CD8-positive, alpha-beta memory T cell (primary cell): ENCODE measurements around the gene ZNF362. TPM values are rescaled to one million over a fixed set of nuclear protein-coding genes. Genes with fewer than 3 reads are reported as not detected.
"Not testable (repeated sequence)": the region's sequence is repeated elsewhere in the genome, so short reads cannot be mapped to it uniquely, and the experiment has no call there.

ENCODE experiments used
- CTCF ChIA-PET: fragments of 350-600 bp; sonication (Branson Sonifier 250); formaldehyde crosslinking; loops from one replicate; lab custom pipeline; 2021; ENCODE audit warnings: antibody characterized with exemption; lab: Charles Lee
- POLR2A ChIA-PET: fragments of 350-600 bp; sonication (Branson Sonifier 250); formaldehyde crosslinking; loops from one replicate; lab custom pipeline; 2021; ENCODE audit warnings: antibody characterized with exemption; lab: Charles Lee
- DNase-seq, 5 donors: peaks; one replicate each; pipeline versions ENCODE4 v3.0.0 to v3.0.0-alpha.2; 2020 to 2022; ENCODE audit warnings: mixed read lengths in 1 of 5
- H3K27ac ChIP-seq: one replicate; pipeline ENCODE4 v1.7.0; 2013; ENCODE audit warnings: low read depth, mild to moderate bottlenecking, low read length, moderate library complexity
- H3K27me3 ChIP-seq: 2 replicates; pipeline ENCODE4 v1.7.0; 2013; ENCODE audit warnings: low read length, mild to moderate bottlenecking; ENCODE audit not compliant: insufficient read depth, poor library complexity, severe bottlenecking
- H3K36me3 ChIP-seq: 2 replicates; pipeline ENCODE4 v1.7.0; 2013; ENCODE audit warnings: mild to moderate bottlenecking, low read length, moderate library complexity; ENCODE audit not compliant: insufficient read depth
- H3K4me1 ChIP-seq: 2 replicates; pipeline ENCODE4 v1.7.0; 2013; ENCODE audit warnings: mild to moderate bottlenecking, low read length, moderate library complexity; ENCODE audit not compliant: insufficient read depth
- H3K4me3 ChIP-seq: 2 replicates; pipeline ENCODE4 v1.7.0; 2013; ENCODE audit warnings: mild to moderate bottlenecking, low read length
- H3K9me3 ChIP-seq: 2 replicates; pipeline ENCODE4 v1.7.0; 2013; ENCODE audit warnings: mild to moderate bottlenecking, low read length
- H3K27ac Mint-ChIP-seq, 8 donors: one replicate each; pipeline ENCODE4 v1.8.0; 2020 to 2021; ENCODE audit warnings: mixed read lengths in 8 of 8, mild to moderate bottlenecking in 6 of 8, inconsistent platforms in 3 of 8, moderate library complexity in 3 of 8
- H3K27me3 Mint-ChIP-seq, 2 donors: one replicate each; pipeline ENCODE4 v1.8.0; 2020 to 2021; ENCODE audit warnings: mixed read lengths in 2 of 2, mild to moderate bottlenecking in 1 of 2, moderate library complexity in 1 of 2
- H3K36me3 Mint-ChIP-seq, 3 donors: one replicate each; pipeline ENCODE4 v1.8.0; 2020 to 2021; ENCODE audit warnings: mixed read lengths in 3 of 3, inconsistent platforms in 1 of 3, mild to moderate bottlenecking in 1 of 3
- H3K4me1 Mint-ChIP-seq, 3 donors: one replicate each; pipeline ENCODE4 v1.8.0; 2020 to 2021; ENCODE audit warnings: mixed read lengths in 3 of 3, inconsistent platforms in 1 of 3, mild to moderate bottlenecking in 1 of 3
- H3K4me3 Mint-ChIP-seq, 7 donors: one replicate each; pipeline ENCODE4 v1.8.0; 2020 to 2021; ENCODE audit warnings: mixed read lengths in 7 of 7, mild to moderate bottlenecking in 6 of 7, moderate library complexity in 4 of 7, inconsistent platforms in 2 of 7
- H3K9me3 Mint-ChIP-seq, 5 donors: one replicate each; pipeline ENCODE4 v1.8.0; 2020 to 2022; ENCODE audit warnings: mixed read lengths in 5 of 5, mild to moderate bottlenecking in 3 of 5, moderate library complexity in 2 of 5, inconsistent platforms in 1 of 5
- polyA plus RNA-seq: library from polyadenylated mRNA; unstranded; fragments of 300-500 nt; fragmentation: Illumina TruSeq; gene quantifications from one replicate; pipeline ENCODE4 v1.2.3, GENCODE V29; 2021
- total RNA-seq, 2 experiments: library from RNA; stranded (reverse); gene quantifications; one replicate each; pipeline ENCODE4 v1.2.3, GENCODE V29; 2021

The ZNF362 gene
- total and polyA plus RNA-seq, 3 experiments from 2014 or later, result 8.5 to 26.4 (median 9.9) TPM

DNA sequence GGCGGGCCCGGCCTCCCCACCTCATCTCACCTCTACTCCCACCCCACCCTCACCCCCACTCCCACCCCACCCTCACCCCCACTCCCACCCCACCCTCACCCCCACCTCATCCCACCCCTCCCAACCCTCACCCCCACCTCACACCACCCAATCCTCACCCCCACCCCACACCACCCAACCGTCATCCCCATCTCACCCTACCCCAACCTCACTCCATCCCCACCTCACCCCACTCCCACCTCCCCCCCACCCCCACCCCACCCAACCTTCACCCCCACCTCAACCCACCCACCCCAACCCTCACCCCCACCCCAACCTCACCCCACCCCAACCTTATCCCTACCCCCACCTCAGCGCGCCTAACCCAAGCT lies 51.2 kb downstream of the ZNF362 start:
- ChIA-PET POLR2A (no interaction called here), CTCF (interaction anchor here (1.3 to 2.0 kb wide), 2 partner anchors 10 to 12 kb away, joined by 6 read pairs; no protein-coding TSS in a partner anchor)
- Mint-ChIP-seq H3K27ac (peak overlapping the region in 1 of 8 donors; percentile 55), H3K27me3 (peaks cover 9 to 12% of the 10 kb centered on the region in 2 donors), H3K4me3 (no peak overlapping the region), H3K36me3 (peaks cover 0 to 10% (median 0%) of the 10 kb centered on the region in 3 donors), H3K9me3 (no peaks in the 10 kb centered on the region), H3K4me1 (peaks cover 8 to 10% (median 9%) of the 10 kb centered on the region in 3 donors)
- no peaks in the 10 kb centered on the region for H3K9me3 ChIP-seq
- H3K27ac ChIP-seq, result no peak overlapping the region
- peaks cover 4% of the 10 kb centered on the region for H3K4me1 ChIP-seq
- H3K27me3 ChIP-seq, result no peaks in the 10 kb centered on the region
- DNase-seq, result no peak
- no peaks in the 10 kb centered on the region for H3K36me3 ChIP-seq
- no peak overlapping the region for H3K4me3 ChIP-seq

DNA sequence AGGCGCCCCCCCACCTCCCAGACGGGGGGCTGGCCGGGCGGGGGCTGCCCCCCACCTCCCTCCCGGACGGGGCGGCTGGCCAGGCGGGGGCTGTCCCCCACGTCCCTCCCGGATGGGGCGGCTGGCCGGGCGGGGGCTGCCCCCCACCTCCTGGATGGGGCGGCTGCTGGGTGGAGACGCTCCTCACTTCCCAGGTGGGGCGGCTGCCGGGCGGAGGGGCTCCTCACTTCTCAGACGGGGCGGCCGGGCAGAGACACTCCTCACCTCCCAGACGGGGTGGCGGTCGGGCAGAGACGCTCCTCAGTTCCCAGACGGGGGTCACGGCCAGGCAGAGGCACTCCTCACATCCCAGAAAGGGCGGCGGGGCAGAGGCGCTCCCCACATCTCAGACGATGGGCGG lies 53.1 kb downstream of the ZNF362 start:
- peaks cover 9 to 15% of the 10 kb centered on the region in 2 donors for H3K27me3 Mint-ChIP-seq
- H3K27ac ChIP-seq, H3K27ac Mint-ChIP-seq, DNase-seq, H3K36me3 Mint-ChIP-seq, H3K4me3 ChIP-seq, H3K36me3 ChIP-seq, H3K9me3 ChIP-seq, H3K9me3 Mint-ChIP-seq, H3K4me3 Mint-ChIP-seq, POLR2A ChIA-PET, H3K4me1 Mint-ChIP-seq, H3K27me3 ChIP-seq, H3K4me1 ChIP-seq: not testable (repeated sequence)
- CTCF ChIA-PET, result interaction anchor here (2.0 kb wide), 1 partner anchor 12 kb away, joined by 6 read pairs; no protein-coding TSS in a partner anchor

DNA sequence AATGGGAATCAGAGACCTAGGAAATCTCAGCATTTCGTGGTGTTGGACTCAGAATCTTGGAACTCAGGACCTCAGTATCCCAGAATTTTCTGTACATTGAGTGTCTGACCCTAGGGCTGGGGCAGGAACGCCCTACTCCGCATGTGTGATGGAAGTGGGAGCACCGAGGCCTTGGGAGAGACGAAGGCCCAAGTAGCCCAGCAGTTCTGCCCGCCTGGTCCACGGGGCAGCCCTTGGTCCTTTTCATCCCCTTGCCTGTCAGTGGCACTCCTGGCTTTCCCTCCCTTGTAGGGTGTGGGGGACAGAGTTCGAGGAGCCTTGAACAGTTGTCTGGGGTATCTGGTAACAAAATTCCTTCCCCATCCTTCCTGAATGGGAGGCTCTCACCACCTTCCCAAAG lies 54.4 kb downstream of the ZNF362 start:
- H3K27ac ChIP-seq, result no peak overlapping the region
- H3K9me3 ChIP-seq, result no peaks in the 10 kb centered on the region
- H3K36me3 ChIP-seq, result no peaks in the 10 kb centered on the region
- ChIA-PET POLR2A (no interaction called here), CTCF (interaction anchor here (0.5 kb wide), 1 partner anchor 1150 kb away, joined by 3 read pairs; no protein-coding TSS in a partner anchor)
- Mint-ChIP-seq H3K27ac (no peak overlapping the region), H3K36me3 (peaks cover 0 to 6% (median 0%) of the 10 kb centered on the region in 3 donors), H3K9me3 (no peaks in the 10 kb centered on the region), H3K27me3 (peaks cover 9 to 21% of the 10 kb centered on the region in 2 donors), H3K4me1 (peaks cover 0 to 4% (median 0%) of the 10 kb centered on the region in 3 donors), H3K4me3 (no peak overlapping the region)
- H3K4me1 ChIP-seq, result no peaks in the 10 kb centered on the region
- no peak overlapping the region for H3K4me3 ChIP-seq
- H3K27me3 ChIP-seq, result no peaks in the 10 kb centered on the region
- DNase-seq, result no peak

DNA sequence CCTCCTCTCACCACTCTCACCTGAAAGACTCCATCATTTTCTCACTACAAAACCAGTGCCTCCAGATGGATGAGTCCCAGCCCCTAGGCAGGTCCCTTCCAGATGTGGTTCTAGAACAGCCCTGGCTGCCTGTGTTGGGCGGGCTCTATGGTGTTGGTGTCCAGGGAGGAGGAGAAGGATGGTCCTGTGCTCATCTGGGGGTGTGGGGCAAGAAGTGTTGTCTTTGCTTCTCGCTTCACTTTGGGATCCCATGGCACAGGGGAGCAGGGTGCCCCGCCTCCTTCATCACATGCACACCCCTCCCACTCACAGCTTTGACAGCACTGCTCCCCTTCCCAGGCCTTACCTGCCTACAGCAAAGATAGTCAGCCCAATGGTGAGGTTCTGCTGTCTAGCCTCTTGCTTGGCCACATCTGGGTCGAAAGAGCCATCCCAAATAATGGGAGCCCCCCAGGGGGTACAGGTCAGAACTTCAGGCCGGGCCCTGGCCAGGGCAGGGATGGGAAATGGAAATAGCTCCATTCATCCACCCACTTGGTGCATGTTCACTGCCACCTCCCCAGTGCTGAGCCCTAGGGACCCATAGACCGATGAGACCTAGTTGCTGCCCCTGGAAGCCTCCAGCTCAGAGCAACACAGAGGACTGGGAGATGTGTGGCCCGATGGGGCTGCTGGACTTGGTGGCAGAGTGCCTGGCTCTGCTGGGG lies 55.6 kb downstream of the ZNF362 start:
- Histone ChIP-seq H3K36me3 (no peaks in the 10 kb centered on the region), H3K4me3 (no peak overlapping the region), H3K9me3 (no peaks in the 10 kb centered on the region), H3K4me1 (no peaks in the 10 kb centered on the region), H3K27me3 (no peaks in the 10 kb centered on the region), H3K27ac (no peak overlapping the region)
- DNase-seq, result no peak
- Mint-ChIP-seq H3K9me3 (no peaks in the 10 kb centered on the region), H3K4me1 (peaks cover 0 to 3% (median 0%) of the 10 kb centered on the region in 3 donors), H3K4me3 (no peak overlapping the region), H3K27me3 (peaks cover 9 to 17% of the 10 kb centered on the region in 2 donors), H3K36me3 (peaks cover 0 to 6% (median 0%) of the 10 kb centered on the region in 3 donors), H3K27ac (no peak overlapping the region)
- ChIA-PET CTCF (interaction anchor here (3.2 kb wide), 1 partner anchor 16 kb away, joined by 11 read pairs; no protein-coding TSS in a partner anchor), POLR2A (no interaction called here)

DNA sequence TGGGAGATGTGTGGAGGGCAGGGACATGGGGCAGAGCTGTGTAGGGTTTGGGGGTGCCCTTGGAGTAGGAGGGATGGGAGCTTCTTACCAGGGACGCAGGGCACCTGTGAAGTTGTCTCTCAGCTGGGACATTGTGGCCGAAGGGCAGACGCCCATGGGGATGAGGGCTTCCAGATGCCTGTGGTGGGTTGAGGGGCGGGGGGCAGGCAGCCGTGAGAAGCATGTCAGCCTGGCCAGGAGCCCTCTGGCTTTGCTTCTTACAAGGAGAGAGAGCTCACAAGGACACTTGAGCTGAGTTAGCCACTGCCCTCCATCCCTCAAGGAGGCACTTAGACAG lies 56.1 kb downstream of the ZNF362 start:
- H3K4me3 ChIP-seq, result no peak overlapping the region
- H3K27me3 ChIP-seq, result no peaks in the 10 kb centered on the region
- H3K36me3 ChIP-seq, result no peaks in the 10 kb centered on the region
- Mint-ChIP-seq H3K4me1 (peaks cover 0 to 3% (median 0%) of the 10 kb centered on the region in 3 donors), H3K9me3 (no peaks in the 10 kb centered on the region), H3K27ac (no peak overlapping the region), H3K36me3 (peaks cover 0 to 6% (median 0%) of the 10 kb centered on the region in 3 donors), H3K4me3 (no peak overlapping the region), H3K27me3 (peaks cover 9 to 17% of the 10 kb centered on the region in 2 donors)
- no peak for DNase-seq
- POLR2A ChIA-PET, result no interaction called here
- CTCF ChIA-PET, result interaction anchor here (3.2 kb wide), 1 partner anchor 16 kb away, joined by 11 read pairs; no protein-coding TSS in a partner anchor
- no peaks in the 10 kb centered on the region for H3K9me3 ChIP-seq
- H3K27ac ChIP-seq, result no peak overlapping the region
- no peaks in the 10 kb centered on the region for H3K4me1 ChIP-seq

DNA sequence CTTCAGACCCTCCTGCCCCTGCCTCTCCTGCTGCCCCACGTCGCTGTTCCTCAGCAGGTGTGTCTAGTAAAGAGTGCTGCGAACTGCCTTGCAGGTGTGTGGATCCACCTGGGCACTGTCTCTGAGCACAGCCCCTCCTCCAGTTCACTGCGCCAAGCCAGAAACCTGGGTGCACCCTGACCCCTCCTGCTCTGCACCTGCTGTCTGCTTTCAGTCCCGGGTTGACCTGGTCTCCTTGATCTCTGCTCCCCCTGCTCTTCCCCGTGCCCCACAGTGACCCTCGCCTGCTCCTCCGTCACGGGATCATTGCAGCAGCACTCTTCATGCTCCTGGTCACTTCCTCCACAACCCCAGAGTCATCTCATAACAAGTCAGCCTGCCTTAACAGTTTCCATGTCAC lies 58.1 kb downstream of the ZNF362 start:
- Mint-ChIP-seq H3K9me3 (no peaks in the 10 kb centered on the region), H3K4me1 (peaks cover 0 to 3% (median 0%) of the 10 kb centered on the region in 3 donors), H3K27me3 (peaks cover 4 to 13% of the 10 kb centered on the region in 2 donors), H3K36me3 (peaks cover 0 to 6% (median 0%) of the 10 kb centered on the region in 3 donors), H3K4me3 (no peak overlapping the region), H3K27ac (peak overlapping the region in 1 of 8 donors; percentile 75)
- ChIA-PET CTCF (no interaction called here), POLR2A (no interaction called here)
- no peaks in the 10 kb centered on the region for H3K27me3 ChIP-seq
- no peak overlapping the region for H3K4me3 ChIP-seq
- H3K4me1 ChIP-seq, result no peaks in the 10 kb centered on the region
- H3K9me3 ChIP-seq, result no peaks in the 10 kb centered on the region
- DNase-seq, result no peak
- H3K27ac ChIP-seq, result no peak overlapping the region
- no peaks in the 10 kb centered on the region for H3K36me3 ChIP-seq

DNA sequence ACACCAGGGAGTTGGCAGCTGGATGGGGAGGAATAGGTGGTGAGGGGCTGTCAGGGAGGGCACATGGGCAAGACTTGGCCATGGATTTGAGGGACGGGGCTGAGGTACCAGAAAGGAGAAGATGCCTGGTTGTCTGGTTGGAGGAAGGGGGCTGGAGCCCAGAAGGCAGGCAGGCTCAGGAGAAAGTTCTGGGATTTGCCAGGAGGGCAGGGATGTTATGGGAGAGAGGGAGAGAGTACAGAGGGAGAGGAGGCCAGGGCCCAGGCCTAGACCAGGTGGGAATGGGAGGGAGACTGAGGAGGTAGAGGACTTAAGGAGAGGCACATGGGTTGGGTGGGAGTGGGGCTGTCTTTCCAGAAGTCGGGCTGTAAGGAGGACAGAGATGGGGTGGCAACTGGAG lies 60.3 kb downstream of the ZNF362 start:
- peaks cover 3 to 13% of the 10 kb centered on the region in 2 donors for H3K27me3 Mint-ChIP-seq
- Histone ChIP-seq H3K9me3 (no peaks in the 10 kb centered on the region), H3K27me3 (no peaks in the 10 kb centered on the region), H3K36me3 (no peaks in the 10 kb centered on the region), H3K4me1 (no peaks in the 10 kb centered on the region), H3K27ac (no peak overlapping the region), H3K4me3 (no peak overlapping the region)
- peaks cover 0 to 3% (median 0%) of the 10 kb centered on the region in 3 donors for H3K4me1 Mint-ChIP-seq
- peak overlapping the region in 1 of 8 donors; percentile 92 for H3K27ac Mint-ChIP-seq
- H3K9me3 Mint-ChIP-seq, result no peaks in the 10 kb centered on the region
- peaks cover 0 to under 1% (median 0%) of the 10 kb centered on the region in 3 donors for H3K36me3 Mint-ChIP-seq
- CTCF ChIA-PET, result no interaction called here
- H3K4me3 Mint-ChIP-seq, result no peak overlapping the region
- DNase-seq, result no peak
- POLR2A ChIA-PET, result no interaction called here

DNA sequence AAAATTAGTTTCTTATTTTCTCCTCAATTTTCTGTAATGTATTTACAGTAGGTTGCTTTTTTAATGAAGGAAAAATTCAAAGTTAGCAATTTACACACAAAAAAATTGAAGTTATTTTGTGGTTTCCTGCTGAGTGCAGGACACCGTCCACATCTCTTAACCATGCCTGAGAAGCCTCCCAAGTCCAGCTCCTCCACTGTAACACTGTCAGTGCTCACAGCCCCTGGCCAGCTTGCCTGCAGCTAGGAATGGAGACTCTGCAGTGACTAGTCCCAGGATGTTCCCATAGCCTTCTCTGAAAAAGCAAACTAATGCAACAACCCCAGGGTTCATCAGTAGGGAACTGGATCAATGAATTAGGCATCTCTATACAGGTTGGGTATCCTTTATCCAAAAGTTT lies 61.1 kb downstream of the ZNF362 start:
- H3K36me3 ChIP-seq, result no peaks in the 10 kb centered on the region
- H3K27me3 Mint-ChIP-seq, result peaks cover 0 to 13% of the 10 kb centered on the region in 2 donors
- peaks cover 0 to 2% (median 0%) of the 10 kb centered on the region in 3 donors for H3K36me3 Mint-ChIP-seq
- no peaks in the 10 kb centered on the region for H3K9me3 ChIP-seq
- H3K4me1 ChIP-seq, result no peaks in the 10 kb centered on the region
- H3K27ac ChIP-seq, result no peak overlapping the region
- no peak overlapping the region for H3K4me3 Mint-ChIP-seq
- no peaks in the 10 kb centered on the region for H3K9me3 Mint-ChIP-seq
- H3K4me1 Mint-ChIP-seq, result peaks cover 0 to 3% (median 0%) of the 10 kb centered on the region in 3 donors
- no peak overlapping the region for H3K4me3 ChIP-seq
- DNase-seq, result no peak
- ChIA-PET CTCF (no interaction called here), POLR2A (no interaction called here)
- no peak overlapping the region for H3K27ac Mint-ChIP-seq
- no peaks in the 10 kb centered on the region for H3K27me3 ChIP-seq
